Rectal smooth muscle tissue (tissue), 1 donor: ENCODE measurements around the gene HSPA1A.
"Not testable (repeated sequence)": the region's sequence is repeated elsewhere in the genome, so short reads cannot be mapped to it uniquely, and the experiment has no call there.

ENCODE experiments used
- H3K27ac ChIP-seq: one replicate; pipeline ENCODE4 v1.7.0; 2013; ENCODE audit warnings: low read depth, low read length, inconsistent platforms
- H3K27me3 ChIP-seq: one replicate; pipeline ENCODE4 v1.7.0; 2013; ENCODE audit warnings: low read length; ENCODE audit not compliant: control insufficient read depth, insufficient read depth
- H3K36me3 ChIP-seq: one replicate; pipeline ENCODE4 v1.7.0; 2013; ENCODE audit warnings: low read length; ENCODE audit not compliant: control insufficient read depth, insufficient read depth
- H3K4me1 ChIP-seq: one replicate; pipeline ENCODE4 v1.7.0; 2013; ENCODE audit warnings: low read length; ENCODE audit not compliant: control insufficient read depth, insufficient read depth
- H3K4me3 ChIP-seq: one replicate; pipeline ENCODE4 v1.7.0; 2013; ENCODE audit warnings: low read length
- H3K9ac ChIP-seq: one replicate; pipeline ENCODE4 v1.7.0; 2013; ENCODE audit warnings: low read length

Gene HSPA1A

GRCh38 chr6:31822036-31822821 is 6.9 kb downstream of the HSPA1A start:
- Histone ChIP-seq H3K4me3 (peak overlapping the region; percentile 82), H3K36me3 (no peaks in the 10 kb centered on the region), H3K27me3 (no peaks in the 10 kb centered on the region), H3K4me1 (peaks cover 15% of the 10 kb centered on the region), H3K9ac (peak overlapping the region; percentile 50), H3K27ac (peak overlapping the region; percentile 98)

GRCh38 chr6:31823592-31824196 is 8.4 kb downstream of the HSPA1A start:
- H3K4me1 ChIP-seq: peaks cover 12% of the 10 kb centered on the region
- not testable (repeated sequence) for H3K4me3 ChIP-seq, H3K9ac ChIP-seq, H3K36me3 ChIP-seq, H3K27ac ChIP-seq, H3K27me3 ChIP-seq

GRCh38 chr6:31825553-31825952 is 10.2 kb downstream of the HSPA1A start:
- no peaks in the 10 kb centered on the region for H3K27me3 ChIP-seq
- H3K27ac ChIP-seq: peak overlapping the region; percentile 99
- peaks cover 12% of the 10 kb centered on the region for H3K4me1 ChIP-seq
- no peak overlapping the region for H3K9ac ChIP-seq
- H3K4me3 ChIP-seq: no peak overlapping the region
- no peaks in the 10 kb centered on the region for H3K36me3 ChIP-seq

GRCh38 chr6:31826793-31827285 is 11.5 kb downstream of the HSPA1A start:
- Histone ChIP-seq H3K4me1 (peaks cover 17% of the 10 kb centered on the region), H3K27me3 (no peaks in the 10 kb centered on the region), H3K9ac (peak overlapping the region; percentile 50), H3K4me3 (peak overlapping the region; percentile 86), H3K36me3 (no peaks in the 10 kb centered on the region), H3K27ac (peak overlapping the region; percentile 99)

GRCh38 chr6:31827286-31828079 is 12.1 kb downstream of the HSPA1A start, which contains the start of gene HSPA1B:
Gene HSPA1B, plus strand, starts transcription at chr6:31827738. Its CDS starts 213 bp downstream, at chr6:31827951.
- Histone ChIP-seq H3K36me3 (no peaks in the 10 kb centered on the region), H3K27ac (peak within 1 kb of the TSS; percentile 99), H3K9ac (peak within 1 kb of the TSS; percentile 63), H3K4me3 (peak within 1 kb of the TSS; percentile 86), H3K4me1 (peaks cover 15% of the 10 kb centered on the region), H3K27me3 (no peaks in the 10 kb centered on the region)

- H3K36me3 ChIP-seq: no peaks in the 10 kb centered on the region
- H3K9ac ChIP-seq: peak overlapping the region; percentile 65
- H3K4me3 ChIP-seq: peak overlapping the region; percentile 88
- peaks cover 6% of the 10 kb centered on the region for H3K4me1 ChIP-seq
- H3K27me3 ChIP-seq: no peaks in the 10 kb centered on the region
- peak overlapping the region; percentile 48 for H3K27ac ChIP-seq
Observed at GRCh38 chr6:31829633-31830283, 14.4 kb downstream of the HSPA1A start.

GRCh38 chr6:31830886-31831335 is 15.6 kb downstream of the HSPA1A start:
- H3K27me3 ChIP-seq: no peaks in the 10 kb centered on the region
- H3K9ac ChIP-seq: no peak overlapping the region
- H3K4me1 ChIP-seq: peaks cover 8% of the 10 kb centered on the region
- H3K36me3 ChIP-seq: no peaks in the 10 kb centered on the region
- peak overlapping the region; percentile 88 for H3K4me3 ChIP-seq
- H3K27ac ChIP-seq: peak overlapping the region; percentile 48

GRCh38 chr6:31831350-31832215 is 16.2 kb downstream of the HSPA1A start:
- Histone ChIP-seq H3K36me3 (no peaks in the 10 kb centered on the region), H3K4me1 (peaks cover 12% of the 10 kb centered on the region), H3K9ac (no peak overlapping the region), H3K4me3 (peak overlapping the region; percentile 21), H3K27ac (no peak overlapping the region), H3K27me3 (no peaks in the 10 kb centered on the region)

- H3K36me3 ChIP-seq: peaks cover 20% of the 10 kb centered on the region
- peaks cover 23% of the 10 kb centered on the region for H3K4me1 ChIP-seq
- H3K27ac ChIP-seq: peak overlapping the region; percentile 97
- peak overlapping the region; percentile 99 for H3K4me3 ChIP-seq
- H3K27me3 ChIP-seq: no peaks in the 10 kb centered on the region
- H3K9ac ChIP-seq: peak overlapping the region; percentile 95
Observed at GRCh38 chr6:31834367-31835250, 19.3 kb downstream of the HSPA1A start.

GRCh38 chr6:31836047-31836473 is 20.7 kb downstream of the HSPA1A start:
- peaks cover 20% of the 10 kb centered on the region for H3K4me1 ChIP-seq
- peaks cover 27% of the 10 kb centered on the region for H3K36me3 ChIP-seq
- H3K9ac ChIP-seq: peak overlapping the region; percentile 8
- no peaks in the 10 kb centered on the region for H3K27me3 ChIP-seq
- H3K27ac ChIP-seq: peak overlapping the region; percentile 59
- H3K4me3 ChIP-seq: peak overlapping the region; percentile 35
